Ishikawa (cell line): ENCODE results near the gene PREP.

Experiments used
- CEBPB ChIP-seq: IDR thresholded peaks from 2 replicates; pipeline ENCODE4 v1.6.1; 2012
- MAX ChIP-seq: IDR thresholded peaks from 2 replicates; pipeline ENCODE4 v1.6.1; 2012
- YY1 ChIP-seq: IDR thresholded peaks from 2 replicates; pipeline ENCODE4 v1.6.1; 2012; ENCODE audit warnings: low read depth

- TF ChIP-seq CEBPB (no peak), MAX (no peak), YY1 (no peak)
Observed at GRCh38 chr6:105409734-105410133, 6.9 kb upstream of the PREP start.
